H9 (cell line): ENCODE data around the gene ANKH. TPM values are rescaled to one million over a fixed set of nuclear protein-coding genes. Genes with fewer than 3 reads are reported as not detected.

Experiments
- DNase-seq: peaks from one replicate; pipeline ENCODE4 v3.0.0-alpha.2; 2017
- H2AFZ ChIP-seq: one replicate; pipeline ENCODE4 v1.6.1; 2013; ENCODE audit warnings: mild to moderate bottlenecking, low read length, control low read depth, moderate library complexity
- H2AK5ac ChIP-seq: 2 replicates; pipeline ENCODE4 v1.6.1; 2013; ENCODE audit warnings: low read length, control low read depth, mixed read lengths; ENCODE audit not compliant: insufficient read length
- H2BK120ac ChIP-seq: one replicate; pipeline ENCODE4 v1.6.1; 2013; ENCODE audit warnings: low read depth, mild to moderate bottlenecking, low read length, control low read depth, inconsistent platforms; ENCODE audit not compliant: poor library complexity, severe bottlenecking
- H2BK12ac ChIP-seq: 2 replicates; pipeline ENCODE4 v1.6.1; 2013; ENCODE audit warnings: low read length, control low read depth, mixed read lengths, low read depth; ENCODE audit not compliant: insufficient read length
- H2BK15ac ChIP-seq: 2 replicates; pipeline ENCODE4 v1.6.1; 2013; ENCODE audit warnings: low read depth, low read length, control low read depth
- H2BK20ac ChIP-seq: one replicate; pipeline ENCODE4 v1.6.1; 2013; ENCODE audit warnings: low read depth, mild to moderate bottlenecking, low read length, control low read depth, inconsistent platforms; ENCODE audit not compliant: poor library complexity, severe bottlenecking
- H2BK5ac ChIP-seq: 2 replicates; pipeline ENCODE4 v1.6.1; 2013; ENCODE audit warnings: low read length, control low read depth, mixed read lengths; ENCODE audit not compliant: insufficient read length
- H3K14ac ChIP-seq: 2 replicates; pipeline ENCODE4 v1.6.1; 2013; ENCODE audit warnings: low read length, control low read depth; ENCODE audit not compliant: insufficient read depth
- H3K18ac ChIP-seq: 2 replicates; pipeline ENCODE4 v1.6.1; 2013; ENCODE audit warnings: low read depth, mild to moderate bottlenecking, mixed read lengths, low read length, control low read depth; ENCODE audit not compliant: insufficient read length
- H3K23ac ChIP-seq: 2 replicates; pipeline ENCODE4 v1.6.1; 2013; ENCODE audit warnings: low read length, control low read depth, mixed read lengths, low read depth; ENCODE audit not compliant: insufficient read length
- H3K23me2 ChIP-seq: 2 replicates; pipeline ENCODE4 v1.6.1; 2013; ENCODE audit warnings: low read depth, mild to moderate bottlenecking, mixed read lengths, low read length, control low read depth; ENCODE audit not compliant: insufficient read length, poor library complexity, severe bottlenecking
- H3K27ac ChIP-seq: 2 replicates; pipeline ENCODE4 v1.5.1; 2013; ENCODE audit warnings: low read length, control low read depth, mixed read lengths, low read depth; ENCODE audit not compliant: insufficient read length
- H3K27me3 ChIP-seq: 2 replicates; pipeline ENCODE4 v1.6.1; 2013; ENCODE audit warnings: low read length, control low read depth, inconsistent platforms; ENCODE audit not compliant: insufficient read depth
- H3K4ac ChIP-seq: 2 replicates; pipeline ENCODE4 v1.6.1; 2013; ENCODE audit warnings: low read depth, mild to moderate bottlenecking, control low read depth, inconsistent platforms, low read length, moderate library complexity
- H3K4me1 ChIP-seq: 2 replicates; pipeline ENCODE4 v1.6.1; 2013; ENCODE audit warnings: low read length, control low read depth, inconsistent platforms; ENCODE audit not compliant: insufficient read depth
- H3K4me2 ChIP-seq: 2 replicates; pipeline ENCODE4 v1.6.1; 2013; ENCODE audit warnings: low read length, control low read depth, mixed read lengths; ENCODE audit not compliant: insufficient read length, insufficient read depth
- H3K56ac ChIP-seq: 2 replicates; pipeline ENCODE4 v1.6.1; 2013; ENCODE audit warnings: low read depth, mild to moderate bottlenecking, mixed read lengths, low read length, control low read depth; ENCODE audit not compliant: insufficient read length
- H3K79me1 ChIP-seq: 2 replicates; pipeline ENCODE4 v1.6.1; 2013; ENCODE audit warnings: low read depth, mild to moderate bottlenecking, moderate library complexity, low read length, control low read depth, inconsistent platforms; ENCODE audit not compliant: insufficient read depth, poor library complexity, severe bottlenecking
- H3K79me2 ChIP-seq: 2 replicates; pipeline ENCODE4 v1.6.1; 2013; ENCODE audit warnings: low read length, control low read depth, inconsistent platforms; ENCODE audit not compliant: insufficient read depth
- H3K9ac ChIP-seq: 2 replicates; pipeline ENCODE4 v1.6.1; 2013; ENCODE audit warnings: low read length, control low read depth, mixed read lengths; ENCODE audit not compliant: insufficient read length; ENCODE audit errors: extremely low read depth
- H3K9me3 ChIP-seq: one replicate; pipeline ENCODE4 v1.6.1; 2013; ENCODE audit warnings: low read depth, low read length, inconsistent platforms; ENCODE audit not compliant: control insufficient read depth
- H3T11ph ChIP-seq: one replicate; pipeline ENCODE4 v1.6.1; 2013; ENCODE audit warnings: mild to moderate bottlenecking, low read length, control low read depth, inconsistent platforms
- H4K20me1 ChIP-seq: one replicate; pipeline ENCODE4 v1.6.1; 2013; ENCODE audit not compliant: control insufficient read depth, insufficient read length, insufficient read depth
- H4K5ac ChIP-seq: 2 replicates; pipeline ENCODE4 v1.6.1; 2013; ENCODE audit warnings: low read depth, mild to moderate bottlenecking, mixed read lengths, low read length, control low read depth; ENCODE audit not compliant: insufficient read length
- H4K8ac ChIP-seq: replicated peaks from 2 replicates; pipeline ENCODE4 v1.6.1; 2013; ENCODE audit warnings: low read length, control low read depth, mixed read lengths, low read depth; ENCODE audit not compliant: insufficient read length
- H4K91ac ChIP-seq: 2 replicates; pipeline ENCODE4 v1.6.1; 2013; ENCODE audit warnings: low read depth, mild to moderate bottlenecking, moderate library complexity, mixed read lengths, low read length, control low read depth; ENCODE audit not compliant: insufficient read length
- H3K27ac Mint-ChIP-seq, 3 experiments: 2 replicates in 2 of 3; 3 replicates in 1 of 3; pipeline ENCODE4 v1.8.0; 2020 to 2021; ENCODE audit warnings: mixed read lengths in 3 of 3, mild to moderate bottlenecking in 1 of 3, moderate library complexity in 1 of 3
- H3K27me3 Mint-ChIP-seq: 2 replicates; pipeline ENCODE4 v1.8.0; 2021; ENCODE audit warnings: low read depth, mild to moderate bottlenecking, moderate library complexity, mixed read lengths
- H3K36me3 Mint-ChIP-seq, 3 experiments: 2 replicates in 2 of 3; 3 replicates in 1 of 3; pipeline ENCODE4 v1.8.0; 2020 to 2021; ENCODE audit warnings: low read depth in 3 of 3, mixed read lengths in 3 of 3; ENCODE audit not compliant: insufficient read depth in 1 of 3
- H3K4me1 Mint-ChIP-seq, 2 experiments: 2 replicates each; pipeline ENCODE4 v1.8.0; 2020; ENCODE audit warnings: mixed read lengths in 2 of 2
- H3K4me3 Mint-ChIP-seq, 2 experiments: 2 replicates in 1 of 2; 3 replicates in 1 of 2; pipeline ENCODE4 v1.8.0; 2020 to 2021; ENCODE audit warnings: mild to moderate bottlenecking in 2 of 2, mixed read lengths in 2 of 2, moderate library complexity in 1 of 2
- H3K9me3 Mint-ChIP-seq, 2 experiments: 2 replicates in 1 of 2; 3 replicates in 1 of 2; pipeline ENCODE4 v1.8.0; 2020; ENCODE audit warnings: mild to moderate bottlenecking in 2 of 2, mixed read lengths in 2 of 2, moderate library complexity in 1 of 2
- CTCF ChIP-seq: fragments of 200-600 bp; sonication (generic); conservative IDR thresholded peaks from 3 replicates; pipeline ENCODE4 v1.8.0; 2021; ENCODE audit warnings: antibody characterized with exemption, mild to moderate bottlenecking
- WGBS: extraction: QIAGEN DNeasy Blood & Tissue Kit; methylation state at CpG from one replicate; pipeline ENCODE4 v1.1.7; 2013; ENCODE audit warnings: missing lambda C conversion rate, low lambda C conversion rate, mixed read lengths; ENCODE audit not compliant: insufficient read length; ENCODE audit errors: extremely low coverage; 5-methylcytosine and 5-hydroxymethylcytosine counted together
- total RNA-seq: library from RNA; stranded (reverse); gene quantifications from 2 replicates; pipeline ENCODE4 v1.2.1, GENCODE V29; 2021

ANKH gene
- total RNA-seq, 1 experiment from 2014 or later: 9.6 TPM

GRCh38 chr5:14713476-14714390 lies 157.8 kb downstream of the ANKH start:
- no peak overlapping the region for H3K18ac ChIP-seq
- Mint-ChIP-seq H3K27me3 (no peaks in the 10 kb centered on the region), H3K36me3 (peaks cover 26 to 74% (median 60%) of the 10 kb centered on the region in 3 experiments; a peak in 6 of 7 replicates), H3K27ac (peak overlapping the region in 1 of 3 experiments; percentile 28; a peak in 1 of 7 replicates), H3K4me3 (no peak overlapping the region), H3K4me1 (no peaks in the 10 kb centered on the region), H3K9me3 (peaks cover 6 to 29% of the 10 kb centered on the region in 2 experiments)
- H3K4me2 ChIP-seq: no peak overlapping the region
- no CpG with 5 or more reads among the region's 23 CpGs for WGBS
- H2BK20ac ChIP-seq: no peak overlapping the region
- no peak overlapping the region for H3K56ac ChIP-seq
- no peak overlapping the region for H2BK5ac ChIP-seq
- H2AFZ ChIP-seq: no peak overlapping the region
- no peaks in the 10 kb centered on the region for H3K4me1 ChIP-seq
- no peak overlapping the region for H3K23ac ChIP-seq
- H3T11ph ChIP-seq: no peak overlapping the region
- no peaks in the 10 kb centered on the region for H3K27me3 ChIP-seq
- no peak overlapping the region for H2BK120ac ChIP-seq
- no peak overlapping the region for H4K91ac ChIP-seq
- no peak overlapping the region for H2BK15ac ChIP-seq
- H2BK12ac ChIP-seq: no peak overlapping the region
- H3K23me2 ChIP-seq: no peaks in the 10 kb centered on the region
- no peak overlapping the region for H3K9ac ChIP-seq
- H2AK5ac ChIP-seq: no peak overlapping the region
- H3K27ac ChIP-seq: no peak overlapping the region
- no peaks in the 10 kb centered on the region for H3K9me3 ChIP-seq
- TF ChIP-seq CTCF: no peak
- H4K5ac ChIP-seq: no peak overlapping the region
- no peak for DNase-seq
- no peak overlapping the region for H3K4ac ChIP-seq
- H3K79me1 ChIP-seq: no peaks in the 10 kb centered on the region
- H4K8ac ChIP-seq: no peak overlapping the region
- H4K20me1 ChIP-seq: no peaks in the 10 kb centered on the region
- no peak overlapping the region; the same call in 1 of the 2 replicates for H3K14ac ChIP-seq
- H3K79me2 ChIP-seq: no peaks in the 10 kb centered on the region
